Measurements from ENCODE around the gene FANCL.

DNA sequence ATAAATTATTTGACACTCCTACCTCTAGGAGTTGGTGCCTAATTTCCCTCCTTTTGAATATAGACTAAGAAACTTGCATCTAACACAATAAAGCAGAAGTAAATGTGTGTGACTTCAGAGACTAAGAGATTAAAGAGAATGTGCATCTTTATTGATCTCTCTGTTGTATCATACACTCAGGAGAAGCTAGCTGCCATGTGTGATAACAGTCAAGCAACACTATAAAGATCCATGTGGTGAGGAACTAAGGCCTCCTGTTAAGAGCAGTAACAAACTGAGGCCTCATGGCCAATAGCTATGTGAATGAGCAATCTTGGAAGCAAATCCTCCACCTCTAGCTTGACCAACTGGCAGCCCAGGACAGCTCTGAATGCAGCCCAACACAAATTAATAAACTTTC, 3.4 kb downstream of the FANCL start:
- TF ChIP-seq POLR2A (IDR thresholded peaks at IDR 0.05; ENCODE audit: extremely low read depth, insufficient read length) (no peak), CTCF (IDR thresholded peaks at IDR 0.05; ENCODE audit: low read depth, low read length) (no peak), MYC (IDR thresholded peaks at IDR 0.05; ENCODE audit: low read depth, low read length) (no peak)
- TF ChIP-seq, protein P1, sequence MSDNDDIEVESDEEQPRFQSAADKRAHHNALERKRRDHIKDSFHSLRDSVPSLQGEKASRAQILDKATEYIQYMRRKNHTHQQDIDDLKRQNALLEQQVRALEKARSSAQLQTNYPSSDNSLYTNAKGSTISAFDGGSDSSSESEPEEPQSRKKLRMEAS (IDR thresholded peaks at IDR 0.05; ENCODE audit: low read depth, low read length), result no peak
